ENCODE measurements around the gene RFTN1.

Gene RFTN1

GRCh38 chr3:16300881-16301359, 212.6 kb downstream of the RFTN1 start:
- no peak for TF ChIP-seq CTCF (IDR thresholded peaks at IDR 0.05; ENCODE audit: insufficient read depth, low read depth, low read length, missing control alignments)
- H3K4me3 ChIP-seq (ENCODE audit: low read length): no peak overlapping the region
- DNase-seq (ENCODE audit: low read depth): peak; percentile 16

- no peak for DNase-seq (ENCODE audit: low read depth)
- no peak for TF ChIP-seq CTCF (IDR thresholded peaks at IDR 0.05; ENCODE audit: insufficient read depth, low read depth, low read length, missing control alignments)
These were observed 213.2 kb downstream of the RFTN1 start for GRCh38 chr3:16300307-16300706.

GRCh38 chr3:16299746-16300145, 213.8 kb downstream of the RFTN1 start:
- no peak for TF ChIP-seq CTCF (IDR thresholded peaks at IDR 0.05; ENCODE audit: insufficient read depth, low read depth, low read length, missing control alignments)
- no peak for DNase-seq (ENCODE audit: low read depth)

More at GRCh38 chr3:16300307-16300706, 213.2 kb downstream of the RFTN1 start:
- no peak overlapping the region for H3K4me3 ChIP-seq (ENCODE audit: low read length)

GRCh38 chr3:16298891-16299290, 214.6 kb downstream of the RFTN1 start:
- TF ChIP-seq CTCF (IDR thresholded peaks at IDR 0.05; ENCODE audit: insufficient read depth, low read depth, low read length, missing control alignments): no peak
- H3K4me3 ChIP-seq (ENCODE audit: low read length): no peak overlapping the region
- DNase-seq (ENCODE audit: low read depth): no peak

More at GRCh38 chr3:16299746-16300145, 213.8 kb downstream of the RFTN1 start:
- H3K4me3 ChIP-seq (ENCODE audit: low read length): no peak overlapping the region

- DNase-seq (ENCODE audit: low read depth): no peak
- H3K4me3 ChIP-seq (ENCODE audit: low read length): no peak overlapping the region
- no peak for TF ChIP-seq CTCF (IDR thresholded peaks at IDR 0.05; ENCODE audit: insufficient read depth, low read depth, low read length, missing control alignments)
These were observed 215.3 kb downstream of the RFTN1 start for GRCh38 chr3:16297997-16298885.

GRCh38 chr3:16295298-16295890, 218.1 kb downstream of the RFTN1 start:
- H3K4me3 ChIP-seq (ENCODE audit: low read length): no peak overlapping the region
- TF ChIP-seq CTCF (IDR thresholded peaks at IDR 0.05; ENCODE audit: insufficient read depth, low read depth, low read length, missing control alignments): no peak

More at GRCh38 chr3:16295298-16295890, 218.1 kb downstream of the RFTN1 start:
- no peak for DNase-seq (ENCODE audit: low read depth)

Measured in epithelial cell of esophagus (primary cell).